GM21619 (cell line): Measurements from ENCODE around the gene IQCE.
A peak's percentile ranks its signal among the peaks of the same experiment; 100 is the strongest.
"Not testable (repeated sequence)": the region's sequence is repeated elsewhere in the genome, so short reads cannot be mapped to it uniquely, and the experiment has no call there.

Experiments used
- ATAC-seq: cut with Tn5 transposase; IDR thresholded peaks from one replicate; pipeline ENCODE4 v1.9.1; 2021; ENCODE audit not compliant: unreplicated experiment

The IQCE gene

GRCh38 chr7:2521341-2521745 is 37.4 kb upstream of the IQCE start:
- ATAC-seq: no peak

GRCh38 chr7:2521952-2522591 is 36.7 kb upstream of the IQCE start:
- ATAC-seq: no peak

- ATAC-seq: no peak
Observed at GRCh38 chr7:2522780-2523433, 35.9 kb upstream of the IQCE start.

GRCh38 chr7:2523461-2523936 is 35.3 kb upstream of the IQCE start:
- ATAC-seq: no peak

- ATAC-seq: no peak
Observed at GRCh38 chr7:2523941-2524807, 34.6 kb upstream of the IQCE start.

- ATAC-seq: no peak
Observed at GRCh38 chr7:2524808-2525657, 33.7 kb upstream of the IQCE start.

- ATAC-seq: no peak
Observed at GRCh38 chr7:2525658-2526630, 32.8 kb upstream of the IQCE start.

GRCh38 chr7:2526659-2527504 is 31.9 kb upstream of the IQCE start:
- no peak for ATAC-seq

GRCh38 chr7:2527505-2528467 is 31.0 kb upstream of the IQCE start:
- ATAC-seq: no peak

- peak; percentile 6 for ATAC-seq
Observed at GRCh38 chr7:2528481-2529095, 30.2 kb upstream of the IQCE start.

GRCh38 chr7:2529161-2530070 is 29.4 kb upstream of the IQCE start:
- ATAC-seq: peak; percentile 52

GRCh38 chr7:2530071-2530987 is 28.4 kb upstream of the IQCE start:
- ATAC-seq: peak; percentile 34

- not testable (repeated sequence) for ATAC-seq
Observed at GRCh38 chr7:2530994-2531795, 27.6 kb upstream of the IQCE start.

GRCh38 chr7:2531796-2532110 is 27.0 kb upstream of the IQCE start:
- ATAC-seq: not testable (repeated sequence)
